SH-SY5Y (cell line): Measurements from ENCODE around the gene CENPE.

ENCODE experiments used
- GATA2 ChIP-seq: IDR thresholded peaks from 2 replicates; pipeline ENCODE4 v1.6.1; 2011; ENCODE audit warnings: mild to moderate bottlenecking, low read depth, low read length
- GATA3 ChIP-seq: IDR thresholded peaks from 2 replicates; pipeline ENCODE4 v1.6.1; 2011; ENCODE audit warnings: low read depth, mild to moderate bottlenecking, low read length, moderate library complexity

DNA sequence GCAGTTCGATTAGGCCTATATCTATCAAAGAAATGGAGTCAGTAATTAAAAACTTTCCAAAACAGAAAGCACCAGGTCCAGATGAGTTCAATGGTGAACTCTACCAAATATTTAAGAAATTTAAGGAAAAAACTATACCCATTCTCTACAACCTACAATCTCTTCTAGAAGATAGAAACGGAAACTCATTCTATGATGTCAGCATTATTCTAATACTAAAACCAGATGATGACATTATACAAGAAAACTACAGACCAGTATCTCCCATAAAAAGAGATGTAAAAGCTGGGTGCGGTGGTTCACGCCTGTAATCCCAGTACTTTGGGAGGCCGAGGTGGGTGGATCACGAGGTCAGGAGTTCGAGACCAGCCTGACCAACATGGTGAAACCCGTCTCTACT, 69.0 kb downstream of the CENPE start:
- TF ChIP-seq GATA2 (no peak), GATA3 (no peak)
